GM19467 (cell line): ENCODE measurements around the gene DNMT1.
A peak's percentile ranks its signal among the peaks of the same experiment; 100 is the strongest.

Experiments
- ATAC-seq: cut with Tn5 transposase; IDR thresholded peaks from one replicate; pipeline ENCODE4 v1.9.1; 2021; ENCODE audit warnings: mild to moderate bottlenecking, moderate library complexity; ENCODE audit not compliant: unreplicated experiment

The DNMT1 gene

GRCh38 chr19:10115392-10116084 is 79.2 kb downstream of the DNMT1 start:
- ATAC-seq, result no peak

DNA sequence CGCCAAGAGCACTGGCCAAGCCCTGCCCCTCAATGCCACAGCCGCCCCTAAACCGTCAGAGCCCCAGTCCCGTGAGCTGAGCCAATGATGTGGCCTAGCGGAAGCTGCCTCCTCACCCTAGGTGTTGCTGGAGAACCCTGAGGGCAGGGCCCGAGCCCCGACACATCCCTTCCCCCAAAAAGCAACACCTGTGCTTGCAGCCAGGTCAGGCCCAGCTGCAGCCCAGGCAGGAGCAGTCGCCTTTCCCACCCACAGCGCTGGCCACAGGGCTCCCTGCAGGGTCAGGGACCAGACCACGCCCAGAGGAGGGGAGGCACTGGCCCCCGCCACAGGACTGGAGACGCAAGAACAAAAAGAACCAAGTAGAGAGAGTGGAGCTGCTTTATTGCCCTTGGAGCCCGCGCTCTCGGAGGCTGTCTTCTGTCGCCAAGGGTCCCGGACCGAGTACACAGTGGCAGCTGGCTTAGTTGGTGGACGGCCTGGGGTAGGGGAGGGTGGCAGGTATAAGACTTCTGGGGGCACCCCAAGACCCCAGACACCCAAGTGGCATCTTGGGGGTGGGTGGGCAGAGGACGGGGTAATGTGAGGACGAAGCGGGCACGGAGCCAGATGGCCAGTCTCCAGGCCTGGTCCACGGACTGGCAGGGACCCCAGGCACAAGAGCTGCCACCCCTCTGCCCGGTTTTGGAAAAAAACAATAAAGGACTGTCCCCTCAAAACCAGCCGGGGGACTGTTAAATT is 79.9 kb downstream of the DNMT1 start:
- no peak for ATAC-seq

- no peak for ATAC-seq
Observed at GRCh38 chr19:10113964-10114650, 80.6 kb downstream of the DNMT1 start.

GRCh38 chr19:10113592-10113963 is 81.2 kb downstream of the DNMT1 start:
- no peak for ATAC-seq

DNA sequence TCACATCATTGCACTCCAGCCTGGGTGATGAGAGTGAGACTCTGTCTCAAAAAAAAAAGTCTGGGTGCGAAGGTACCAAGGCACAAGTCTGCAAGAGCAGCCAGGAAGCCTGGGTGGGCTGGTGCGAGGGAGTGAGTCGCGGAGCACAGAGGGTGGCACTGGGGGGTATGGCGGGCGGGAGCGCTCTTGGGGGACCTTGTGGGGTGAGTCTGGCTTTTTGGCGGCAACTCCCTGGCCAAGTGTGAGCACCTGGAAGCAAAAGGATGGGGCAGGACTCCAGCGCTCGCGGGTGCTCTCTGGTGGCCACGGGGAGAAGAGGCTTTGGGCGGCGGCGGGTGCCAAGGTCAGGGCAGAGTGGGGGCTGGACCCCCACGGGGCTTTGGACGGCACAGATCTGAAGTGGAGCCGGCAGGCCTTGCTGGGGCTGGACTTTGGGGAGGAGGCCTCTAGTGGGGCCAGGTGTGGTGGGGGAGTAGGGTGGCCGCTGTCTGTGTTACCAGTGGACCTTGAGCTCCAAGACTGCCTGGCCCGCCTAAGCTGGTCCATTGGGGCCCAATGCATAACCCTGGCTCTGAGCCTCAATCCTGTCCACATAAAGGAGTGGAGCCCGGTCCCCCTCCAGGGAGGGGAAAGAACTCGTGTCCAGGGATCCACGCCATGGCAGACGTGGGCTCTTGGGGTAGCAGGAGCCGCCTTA is 81.7 kb downstream of the DNMT1 start:
- ATAC-seq, result no peak

DNA sequence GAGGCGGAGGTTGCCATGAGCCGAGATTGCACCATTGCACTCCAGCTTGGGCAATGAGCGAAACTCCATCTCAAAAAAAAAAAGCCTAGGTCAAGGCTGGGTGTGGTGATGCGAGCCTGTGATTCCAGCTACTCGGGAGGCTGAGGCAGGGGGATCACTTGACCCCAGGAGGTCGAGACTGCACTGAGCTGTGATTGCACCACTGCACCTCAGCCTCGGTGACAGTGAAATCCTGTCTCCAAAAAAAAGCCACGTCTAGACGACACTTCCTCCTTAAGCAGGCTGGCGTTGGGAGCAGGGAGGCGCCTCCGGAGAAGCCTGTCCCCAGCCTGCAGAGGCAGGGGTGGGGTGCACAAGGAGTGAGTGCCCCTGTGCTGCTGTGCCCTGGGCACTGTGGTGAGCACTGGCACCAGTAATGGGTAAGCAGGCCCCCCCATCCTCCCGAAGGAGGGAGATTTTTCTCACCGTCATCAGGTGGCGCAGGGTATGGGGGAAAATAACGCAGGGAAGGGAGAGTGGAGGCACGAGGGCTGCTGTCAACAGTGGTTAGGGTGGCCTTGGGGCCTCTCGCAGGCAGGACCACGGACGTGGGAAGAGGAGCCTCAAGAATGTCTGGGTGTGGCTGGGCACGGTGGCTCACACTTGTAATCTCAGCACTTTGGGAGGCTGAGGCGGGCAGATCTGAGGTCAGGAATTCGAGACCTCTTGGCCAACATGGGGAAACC is 82.6 kb downstream of the DNMT1 start:
- ATAC-seq, result no peak

DNA sequence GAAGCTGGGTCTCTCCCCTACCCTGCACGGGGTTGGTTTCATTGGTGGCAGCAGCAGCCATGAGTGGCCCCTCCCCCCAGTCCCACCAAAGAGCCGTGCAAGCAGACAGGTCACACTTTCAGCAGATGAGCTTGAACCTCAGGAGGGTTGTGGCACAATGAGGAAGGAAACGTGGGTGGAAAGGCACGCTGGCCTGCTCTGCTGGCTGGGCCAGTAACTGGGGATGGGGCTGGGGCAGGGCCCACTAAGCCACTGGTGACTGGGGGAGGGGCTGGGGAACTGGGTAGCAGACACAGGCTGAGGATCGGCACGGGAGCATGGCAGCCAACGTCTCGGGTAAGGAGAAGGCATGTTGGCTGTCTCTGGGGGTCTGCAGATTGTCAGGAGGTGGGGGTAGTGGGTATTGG is 83.3 kb downstream of the DNMT1 start, which contains the start of gene P2RY11:
TSS of gene P2RY11 (plus strand) at position 289 of the 407 bp plus-strand sequence. CDS start at position 318, 29 bp downstream.
- ATAC-seq, result no peak

DNA sequence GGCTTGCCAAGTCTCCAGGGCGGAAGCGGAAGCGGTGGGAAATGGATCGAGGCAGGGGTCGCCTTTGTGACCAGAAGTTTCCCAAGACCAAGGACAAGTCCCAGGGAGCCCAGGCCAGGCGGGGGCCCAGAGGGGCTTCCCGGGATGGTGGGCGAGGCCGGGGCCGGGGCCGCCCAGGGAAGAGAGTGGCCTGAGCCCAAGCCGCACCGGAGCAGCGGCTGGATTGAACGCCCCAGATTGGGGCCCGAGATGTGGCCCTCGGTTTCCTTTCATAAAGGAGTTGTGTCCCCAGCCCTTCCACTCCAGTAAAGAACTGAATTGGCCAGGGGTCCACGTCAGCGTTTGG is 83.8 kb downstream of the DNMT1 start:
- ATAC-seq, result no peak

GRCh38 chr19:10110076-10110971 is 84.4 kb downstream of the DNMT1 start:
- ATAC-seq, result no peak

DNA sequence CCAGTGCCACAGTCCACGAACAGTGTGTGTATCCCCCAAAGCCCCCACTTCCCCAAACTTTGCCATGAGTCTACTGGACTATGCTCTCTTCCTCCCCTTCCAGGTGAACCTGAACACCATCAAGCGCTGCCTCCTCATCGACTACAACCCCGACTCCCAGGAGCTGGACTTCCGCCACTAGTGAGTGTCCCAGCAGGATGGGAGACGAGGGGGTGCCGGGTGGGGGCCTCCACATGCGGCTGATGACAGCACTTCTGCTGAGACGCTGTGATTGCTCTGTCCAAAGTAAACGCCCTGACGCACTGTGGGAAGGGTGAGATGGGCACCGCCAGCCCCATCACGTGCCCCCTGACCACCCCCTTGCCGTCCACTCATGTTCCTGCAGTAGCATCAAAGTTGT is 85.2 kb downstream of the DNMT1 start:
- ATAC-seq, result no peak

DNA sequence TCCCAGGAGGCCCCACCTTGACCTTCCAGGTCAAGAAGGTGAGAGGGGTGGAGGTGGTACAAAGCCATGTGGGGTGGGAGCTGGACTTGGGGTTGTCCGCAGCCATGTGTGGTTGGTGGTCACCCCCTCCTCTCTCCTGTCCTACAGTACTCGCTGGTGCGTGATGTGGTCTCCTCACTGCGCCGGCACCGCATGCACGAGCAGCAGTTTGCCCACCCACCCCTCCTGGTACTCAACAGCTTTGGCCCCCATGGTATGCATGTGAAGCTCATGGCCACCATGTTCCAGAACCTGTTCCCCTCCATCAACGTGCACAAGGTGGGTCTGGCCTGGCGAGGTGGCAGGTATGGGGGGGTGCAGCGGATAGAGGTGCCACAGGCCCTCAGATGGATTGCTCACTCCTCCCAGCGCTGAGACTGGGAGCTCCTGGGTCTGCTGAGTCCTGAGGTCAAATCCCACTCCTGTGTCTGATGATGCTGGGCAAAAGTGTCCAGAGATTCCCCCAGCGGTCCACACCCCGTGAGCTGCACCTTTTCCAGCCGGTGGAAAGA is 86.9 kb downstream of the DNMT1 start:
- ATAC-seq, result no peak

- ATAC-seq, result no peak
Observed at GRCh38 chr19:10107254-10107653, 87.5 kb downstream of the DNMT1 start.

DNA sequence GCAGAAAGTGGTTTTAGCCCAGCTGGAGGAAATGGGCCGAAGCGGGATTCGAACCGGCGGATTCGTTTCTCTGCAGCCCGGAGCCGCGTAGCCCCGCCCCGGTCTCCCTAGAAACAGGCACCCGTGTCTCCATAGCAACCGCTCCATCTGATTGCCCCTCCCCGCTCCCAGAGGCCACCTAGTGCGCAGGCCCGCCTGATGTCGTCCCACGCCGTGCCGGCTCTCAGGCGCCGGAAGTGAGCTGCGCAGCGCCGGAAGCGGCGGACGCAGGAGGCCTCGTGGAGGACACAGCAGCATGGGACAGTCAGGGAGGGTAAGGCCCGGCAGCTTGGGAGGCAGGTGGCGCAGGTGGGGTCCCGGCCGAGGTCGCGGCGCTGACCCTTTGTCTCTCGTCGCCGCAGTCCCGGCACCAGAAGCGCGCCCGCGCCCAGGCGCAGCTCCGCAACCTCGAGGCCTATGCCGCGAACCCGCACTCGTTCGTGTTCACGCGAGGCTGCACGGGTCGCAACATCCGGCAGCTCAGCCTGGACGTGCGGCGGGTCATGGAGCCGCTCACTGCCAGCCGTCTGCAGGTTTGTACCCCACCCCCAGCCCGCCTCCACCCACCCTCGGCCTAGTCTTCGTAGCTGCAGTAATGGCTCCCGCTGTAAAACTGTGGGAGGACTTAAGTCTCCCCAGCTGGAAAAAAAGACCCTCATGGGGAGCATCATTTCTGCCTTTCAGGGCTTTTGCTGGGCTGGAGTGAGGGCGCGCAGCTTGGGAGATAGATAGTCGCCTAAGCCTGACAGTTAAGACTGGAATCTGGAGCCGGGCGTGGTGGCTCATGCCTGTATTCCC is 88.4 kb downstream of the DNMT1 start, which contains the start of gene PPAN:
TSS of gene PPAN (plus strand) at position 263 of the 837 bp plus-strand sequence. CDS start at position 296, 33 bp downstream.
- peak; percentile 39 for ATAC-seq

- peak; percentile 13 for ATAC-seq
Observed at GRCh38 chr19:10105509-10106099, 89.1 kb downstream of the DNMT1 start.

- ATAC-seq, result peak; percentile 45
Observed at GRCh38 chr19:10104665-10105508, 89.9 kb downstream of the DNMT1 start.

DNA sequence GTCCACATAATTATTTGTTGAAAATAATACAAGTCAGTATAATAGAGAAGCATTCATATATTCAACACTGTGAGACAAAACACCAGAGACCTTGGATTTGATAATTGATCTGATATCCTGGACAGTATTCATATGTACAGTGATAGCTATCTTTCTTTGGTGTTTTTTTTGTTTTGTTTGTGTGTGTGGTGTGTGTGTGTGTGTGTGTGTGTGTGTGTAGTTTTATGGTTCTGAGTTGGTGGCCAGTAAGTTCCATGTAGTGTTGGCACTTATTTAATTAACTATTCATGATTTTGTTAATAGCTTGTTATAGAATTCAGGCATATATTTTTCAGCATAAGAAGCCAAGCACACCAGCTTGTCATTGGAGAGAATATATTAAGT is 90.6 kb downstream of the DNMT1 start:
- ATAC-seq, result no peak

GRCh38 chr19:10102787-10103236 is 91.9 kb downstream of the DNMT1 start:
- ATAC-seq, result no peak
